GOT3 (cell line): ENCODE measurements around the gene DLG4.

Source experiments
- DNase-seq: peaks from one replicate; lab custom pipeline; 2025; ENCODE audit warnings: mixed read lengths; lab: John Stamatoyannopoulos, UW

The DLG4 gene

DNA sequence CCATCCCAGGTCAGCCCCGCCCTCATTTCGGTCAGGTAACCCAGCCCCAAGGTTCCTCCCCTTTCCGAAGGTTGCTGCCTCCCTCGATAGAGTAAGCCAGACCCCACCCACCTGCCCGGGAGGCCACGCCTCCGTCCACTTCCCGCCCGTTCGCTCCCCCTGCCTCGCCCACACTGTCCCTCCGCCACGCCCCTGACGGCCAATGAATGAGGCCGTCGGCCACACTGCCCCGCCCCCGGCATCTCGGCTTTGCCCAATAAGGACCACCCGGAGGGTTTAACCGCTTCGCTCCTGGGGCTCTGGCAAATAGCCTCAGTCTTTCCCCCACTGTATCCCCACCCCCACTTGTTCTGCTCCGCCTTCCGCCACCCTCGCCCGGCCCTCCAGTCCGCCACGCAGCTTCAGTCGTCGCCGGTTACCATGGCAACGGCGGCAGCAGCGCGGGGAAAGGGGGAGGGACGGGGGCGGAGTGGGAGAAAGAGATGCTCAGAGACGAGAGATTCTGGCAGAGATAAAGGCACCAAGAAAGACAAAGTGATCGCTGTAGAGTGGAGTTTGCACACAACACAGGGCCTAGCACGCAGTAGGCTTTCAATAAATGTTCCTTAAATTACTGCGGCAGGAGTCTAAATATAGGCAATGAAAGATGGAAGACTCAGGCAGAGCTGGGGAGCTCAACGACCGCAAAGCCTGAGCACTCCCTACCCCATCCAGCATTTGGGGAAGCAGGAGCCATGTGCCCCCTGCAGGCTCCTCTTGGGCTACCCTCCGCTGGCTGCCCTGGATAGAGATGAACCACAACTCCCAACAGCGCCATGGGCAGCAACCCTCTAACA is 5.1 kb downstream of the DLG4 start:
- peak; percentile 77 for DNase-seq

DNA sequence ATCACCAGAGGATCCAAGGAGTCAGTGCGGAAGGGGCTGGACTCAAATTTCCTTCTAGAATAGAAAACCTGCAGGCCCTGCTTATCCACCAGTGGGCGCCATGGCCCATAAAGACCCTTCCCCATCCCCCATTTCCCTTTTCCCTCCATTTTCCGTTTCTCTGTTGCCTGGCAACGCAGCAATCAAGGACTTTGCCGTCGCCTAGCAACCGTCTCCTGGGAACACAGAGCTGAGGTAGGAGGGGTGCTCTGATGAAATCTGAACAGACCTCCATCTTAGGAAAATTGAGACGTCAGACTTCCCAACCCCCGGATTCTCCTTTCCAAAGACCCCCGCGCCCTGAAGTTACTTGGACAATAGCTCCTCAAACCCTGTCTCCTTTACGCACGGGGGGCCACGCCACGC is 5.7 kb downstream of the DLG4 start:
- DNase-seq: no peak

DNA sequence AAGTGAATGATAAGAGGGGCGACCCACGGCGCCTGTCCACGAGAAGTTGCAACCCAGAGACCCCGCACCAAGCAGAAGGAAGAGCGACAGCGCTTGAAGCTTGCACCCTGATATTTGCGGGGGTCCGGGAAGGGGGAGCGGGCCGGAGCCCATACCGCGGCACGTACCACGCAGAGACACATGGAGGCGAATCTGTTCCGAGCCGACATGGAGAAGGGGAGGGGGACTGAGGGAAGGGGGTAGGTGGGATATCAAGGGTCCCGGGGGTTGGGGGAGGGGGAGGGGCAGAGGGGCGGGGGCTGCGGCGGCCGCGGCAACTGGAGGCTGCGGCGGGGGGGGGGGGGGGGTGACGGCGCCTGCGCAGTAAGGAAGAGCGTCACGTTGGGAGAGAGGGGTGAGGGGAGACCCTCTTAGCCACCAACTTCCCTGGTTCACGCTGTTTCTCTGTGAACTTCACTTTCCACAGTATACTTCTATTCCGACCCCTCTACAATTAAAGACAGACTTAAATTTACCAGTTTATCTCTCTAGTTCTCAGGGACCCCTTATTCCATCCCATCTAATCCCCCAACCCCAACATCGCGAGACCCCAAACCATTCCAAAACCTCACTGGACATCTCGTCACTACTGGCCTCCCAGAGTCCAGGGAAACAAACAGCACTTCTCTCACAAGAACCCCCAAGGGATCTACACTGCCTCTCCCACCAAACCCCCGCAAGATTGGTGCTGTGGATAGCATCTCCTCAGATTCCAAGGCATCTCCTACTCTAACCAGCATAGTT is 8.0 kb downstream of the DLG4 start:
- DNase-seq: no peak

DNA sequence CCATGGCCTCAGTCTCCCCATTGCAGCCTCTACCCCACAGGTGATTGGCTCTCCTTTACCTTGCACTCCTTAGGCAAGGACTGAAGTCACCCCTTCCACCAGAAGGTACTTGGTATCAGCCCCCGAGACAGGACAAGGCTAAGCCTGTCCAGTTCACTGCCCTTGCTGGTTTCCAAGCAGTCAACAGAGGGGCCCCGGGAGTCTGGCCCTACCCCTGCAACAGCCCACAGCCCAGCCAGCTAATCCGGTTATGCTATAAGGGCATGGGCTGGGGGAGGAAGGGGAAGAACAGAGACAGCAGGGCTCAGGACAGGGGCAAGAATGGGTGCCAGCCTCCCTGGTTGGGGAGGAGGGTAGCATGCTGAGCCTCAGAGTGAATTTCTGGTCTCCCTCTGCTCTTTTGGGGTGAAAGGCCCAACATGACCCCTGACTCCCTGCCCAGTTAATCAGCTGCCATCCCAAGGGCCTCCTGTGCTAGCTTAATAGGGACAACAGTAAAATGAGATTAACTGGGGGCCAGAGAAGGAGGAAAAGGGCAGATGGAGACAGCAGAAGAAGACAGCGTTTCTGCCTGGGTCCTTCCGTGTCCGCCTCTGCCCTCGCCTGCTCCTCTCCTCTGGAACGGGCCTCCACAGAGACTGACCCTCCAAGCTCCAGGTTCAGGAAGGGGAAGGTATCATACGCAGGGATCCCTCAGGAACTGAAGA is 10.7 kb downstream of the DLG4 start:
- DNase-seq: no peak

DNA sequence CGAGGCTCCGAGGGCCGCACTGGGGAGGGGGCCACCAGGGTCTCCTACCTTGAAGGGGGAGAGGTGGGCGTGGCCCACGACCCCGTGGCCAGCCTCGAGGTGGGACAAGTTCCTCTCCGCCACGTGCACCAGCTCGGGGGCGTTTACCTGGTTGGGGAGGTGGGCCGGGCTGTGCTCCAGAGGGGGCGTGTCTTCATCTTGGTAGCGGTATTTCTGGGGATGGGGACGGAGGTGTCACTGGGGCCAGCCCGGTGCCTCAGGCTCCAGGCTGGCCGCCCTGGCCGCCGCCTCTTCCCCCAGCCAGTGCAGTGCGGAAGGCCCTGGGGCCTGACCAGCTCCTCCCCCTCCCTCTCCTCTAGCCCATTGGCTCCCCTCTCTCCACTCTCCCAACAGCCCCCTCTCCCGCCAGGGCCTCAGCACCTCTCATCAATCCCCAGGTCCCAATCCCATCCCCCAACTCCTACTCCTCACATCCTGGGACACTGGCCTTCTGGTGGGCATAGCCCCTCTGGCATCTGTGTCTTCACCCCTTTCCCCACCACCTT is 11.5 kb downstream of the DLG4 start:
- no peak for DNase-seq

DNA sequence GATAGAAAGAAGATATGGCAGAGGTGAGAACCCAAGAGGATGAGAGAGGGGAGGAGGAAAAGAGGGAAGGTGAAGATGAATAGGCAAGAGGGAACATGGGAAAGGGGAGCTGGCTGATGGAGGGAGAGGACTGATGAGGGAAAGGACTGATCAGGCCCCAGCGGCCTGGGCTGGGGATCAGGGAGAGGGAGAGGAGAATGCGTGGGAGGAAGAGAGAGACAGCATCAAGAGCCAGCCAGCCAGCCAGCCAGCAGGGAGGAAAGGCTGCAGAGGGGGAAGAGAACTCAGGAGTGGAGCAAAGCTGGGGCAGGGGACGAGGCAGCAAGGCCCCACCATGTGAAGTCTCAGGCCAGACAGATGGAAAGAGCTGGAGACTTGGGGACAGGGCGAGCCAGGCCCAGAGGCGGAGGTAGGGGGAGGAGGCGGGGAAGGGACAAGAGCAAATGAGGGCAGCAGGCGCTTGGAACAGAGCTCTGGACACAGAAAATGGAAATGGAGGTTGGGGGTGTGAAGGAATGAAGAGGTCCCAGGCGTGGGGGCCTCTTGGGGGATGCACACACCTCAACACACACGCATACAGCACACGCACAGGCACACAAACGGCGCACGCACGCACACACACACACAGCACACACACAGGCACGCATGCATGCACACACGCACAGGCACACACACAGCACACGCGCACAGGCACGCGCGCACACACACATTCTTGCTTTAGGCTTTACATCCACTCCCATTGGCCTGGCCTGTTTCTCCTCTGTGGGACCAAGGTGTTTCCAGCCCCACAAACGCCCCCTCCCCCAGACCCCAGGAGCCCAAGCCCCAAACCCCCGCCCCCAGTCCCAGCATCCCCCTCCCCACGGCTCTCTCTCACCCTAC is 12.3 kb downstream of the DLG4 start:
- no peak for DNase-seq

DNA sequence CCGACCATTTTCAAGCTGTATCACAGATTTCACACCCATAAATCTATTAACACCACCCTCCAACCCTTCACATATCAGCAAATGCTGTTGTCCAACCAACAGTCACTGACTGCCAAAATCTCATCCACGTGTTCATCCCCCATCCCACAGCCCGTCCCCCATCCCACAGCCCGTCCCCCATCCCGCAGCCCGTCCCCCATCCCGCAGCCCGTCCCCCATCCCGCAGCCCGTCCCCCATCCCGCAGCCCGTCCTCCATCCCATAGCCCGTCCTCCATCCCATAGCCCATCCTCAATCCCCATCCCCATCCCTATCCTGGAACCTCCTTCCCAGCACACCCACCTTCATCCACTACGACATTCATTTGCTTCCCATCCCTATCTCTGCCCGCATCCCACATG is 14.1 kb downstream of the DLG4 start:
- DNase-seq: no peak

DNA sequence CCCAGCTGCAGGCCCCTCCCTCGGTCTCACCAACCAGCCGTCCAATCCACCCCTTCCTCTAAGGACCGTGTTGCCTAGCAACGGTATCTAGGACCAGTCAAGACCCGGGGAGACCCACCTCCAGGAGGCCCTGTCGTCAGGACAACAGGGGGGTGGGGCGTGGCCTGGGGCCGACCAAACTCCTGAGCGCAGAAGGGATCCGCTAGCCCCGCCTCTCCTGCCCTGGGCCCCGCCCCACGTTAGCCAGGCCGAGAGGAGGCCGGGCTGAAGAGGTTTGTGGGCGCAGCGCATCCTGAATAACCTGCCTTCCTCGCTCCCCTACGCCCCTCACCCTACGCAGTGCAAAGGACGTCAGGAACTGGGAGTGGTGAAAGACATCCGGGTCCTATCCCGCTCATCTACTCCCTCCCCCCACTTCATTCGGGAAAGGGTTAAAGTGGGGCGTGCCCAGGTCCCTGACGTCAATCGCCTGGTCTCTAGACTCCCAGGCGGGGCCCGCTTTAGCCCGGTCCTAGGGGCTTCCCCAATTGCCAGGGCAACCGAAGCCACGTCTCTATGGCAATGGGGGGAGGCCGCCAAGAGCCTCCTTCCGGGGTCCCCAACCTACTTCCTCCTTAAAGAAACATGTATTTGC is 14.7 kb downstream of the DLG4 start:
- no peak for DNase-seq

DNA sequence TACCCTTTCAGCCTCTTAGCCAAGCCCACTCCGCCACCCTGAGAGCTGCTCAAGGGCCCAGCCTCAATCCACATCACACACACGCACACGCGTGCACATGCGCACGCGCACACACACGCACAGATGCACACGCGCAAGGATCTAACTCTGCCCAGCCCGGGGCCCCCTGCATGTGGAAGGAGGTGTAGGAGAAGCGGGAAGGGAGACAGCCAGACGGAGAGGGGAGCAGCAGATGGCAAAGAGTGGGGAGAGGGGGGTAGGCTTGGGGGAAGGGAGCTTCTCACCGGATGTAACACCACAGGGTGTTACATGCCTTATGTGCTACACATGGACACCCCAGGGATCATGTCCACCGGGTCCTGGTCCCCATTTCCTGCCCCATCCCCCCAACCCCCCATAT is 15.3 kb downstream of the DLG4 start:
- no peak for DNase-seq

DNA sequence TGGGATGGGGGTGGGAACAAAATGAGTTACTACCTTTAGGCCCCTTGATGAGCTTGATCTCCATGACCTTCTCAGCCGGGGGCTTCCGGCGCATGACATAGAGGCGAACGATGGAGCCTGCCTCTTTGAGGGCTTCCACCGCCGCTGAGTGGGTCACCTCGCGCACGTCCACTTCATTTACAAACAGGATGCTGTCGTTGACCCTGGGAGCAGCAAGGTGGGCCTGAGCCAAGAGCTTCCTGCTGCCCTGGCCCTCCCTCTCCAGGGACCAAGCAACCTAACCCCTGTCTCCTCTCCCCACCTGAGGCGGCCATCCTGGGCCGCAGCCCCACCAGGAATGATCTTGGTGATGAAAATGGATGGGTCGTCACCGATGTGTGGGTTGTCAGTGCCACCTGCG is 16.2 kb downstream of the DLG4 start:
- no peak for DNase-seq

DNA sequence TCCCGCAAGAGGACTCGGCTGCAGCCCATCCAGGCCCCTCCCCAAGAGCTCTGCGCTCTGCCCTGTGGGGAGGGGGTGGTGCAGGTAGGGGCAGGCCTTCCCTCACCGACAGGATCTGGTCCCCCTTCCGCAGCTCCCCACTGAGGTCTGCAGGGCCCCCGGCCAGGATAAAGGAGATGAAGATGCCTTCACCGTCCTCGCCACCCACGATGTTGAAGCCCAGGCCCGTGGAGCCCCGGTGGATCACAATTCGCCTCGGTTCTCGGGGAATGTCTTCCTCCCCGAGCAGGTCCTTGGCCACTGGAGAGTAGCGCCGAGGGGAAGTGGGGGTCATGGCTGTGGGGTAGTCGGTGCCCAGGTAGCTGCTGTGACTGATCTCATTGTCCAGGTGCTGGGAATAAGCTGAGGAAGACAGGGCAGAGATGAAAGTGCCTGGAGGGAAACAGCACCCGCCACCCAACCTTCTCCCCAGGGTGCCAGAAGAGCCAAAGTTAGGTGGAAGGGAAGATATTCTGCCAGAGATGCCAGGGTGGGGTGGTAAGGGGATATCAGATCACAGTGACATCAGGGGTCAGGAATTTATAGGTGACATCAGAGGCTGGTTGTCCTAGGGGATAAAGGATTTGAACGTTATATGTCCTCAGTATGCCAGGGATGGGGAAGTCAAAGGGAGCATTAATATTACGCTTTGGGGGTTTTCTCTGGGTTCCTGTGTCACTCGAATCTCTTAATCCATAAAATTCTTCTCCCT is 22.8 kb downstream of the DLG4 start:
- DNase-seq: no peak

DNA sequence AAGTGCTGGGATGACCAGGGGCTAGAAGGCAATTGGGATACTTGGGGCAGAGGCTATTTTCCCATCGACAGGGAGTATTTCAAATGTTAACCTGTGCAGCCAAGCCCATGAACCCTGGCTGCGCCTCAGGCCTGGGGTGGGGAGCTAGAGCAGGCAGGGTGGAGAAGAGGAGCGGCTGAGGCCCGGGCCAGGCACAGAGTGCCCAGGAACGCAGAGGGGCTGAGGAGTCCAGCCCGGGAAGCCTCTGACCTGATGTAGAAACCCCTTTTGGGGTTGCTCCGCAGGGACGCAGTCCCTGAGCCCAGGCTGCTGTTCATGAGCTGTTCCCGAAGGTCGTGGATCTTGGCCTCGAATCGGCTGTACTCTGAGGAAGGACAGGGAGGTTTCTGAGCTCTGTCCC is 23.7 kb downstream of the DLG4 start:
- no peak for DNase-seq

DNA sequence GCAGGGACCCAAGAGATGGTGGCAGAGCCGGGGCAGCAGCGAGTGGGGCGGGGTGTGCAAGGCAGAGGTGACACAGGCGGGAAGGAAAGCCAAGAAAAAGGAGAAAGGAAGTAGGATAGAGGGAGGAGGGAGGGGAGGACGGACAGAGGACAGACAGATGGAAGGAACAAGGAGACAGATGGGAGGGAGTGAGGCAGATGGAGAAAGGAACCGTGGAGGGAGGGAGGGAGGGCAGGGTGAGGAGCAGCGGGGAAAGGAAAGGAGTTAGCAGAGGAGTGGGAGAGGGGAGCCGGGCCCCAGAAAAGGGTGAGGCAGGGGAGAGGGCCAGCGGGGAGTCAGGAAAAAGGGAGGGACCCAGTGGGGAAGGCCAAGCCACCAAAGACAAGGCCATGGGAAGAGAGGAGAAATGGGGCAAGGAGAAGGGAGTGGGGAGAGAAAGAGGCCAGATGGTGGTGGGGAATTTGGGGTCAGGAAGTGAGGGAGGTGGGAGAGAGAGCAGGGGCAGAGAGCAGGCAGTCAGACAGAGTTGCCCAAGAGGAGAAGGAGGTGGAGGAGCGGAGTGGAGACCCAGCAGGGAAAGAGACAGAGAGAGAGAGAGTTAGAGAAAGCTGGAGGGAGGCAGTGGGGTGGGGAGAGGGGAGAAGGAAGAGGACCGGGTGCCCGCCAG is 27.2 kb downstream of the DLG4 start:
- no peak for DNase-seq

DNA sequence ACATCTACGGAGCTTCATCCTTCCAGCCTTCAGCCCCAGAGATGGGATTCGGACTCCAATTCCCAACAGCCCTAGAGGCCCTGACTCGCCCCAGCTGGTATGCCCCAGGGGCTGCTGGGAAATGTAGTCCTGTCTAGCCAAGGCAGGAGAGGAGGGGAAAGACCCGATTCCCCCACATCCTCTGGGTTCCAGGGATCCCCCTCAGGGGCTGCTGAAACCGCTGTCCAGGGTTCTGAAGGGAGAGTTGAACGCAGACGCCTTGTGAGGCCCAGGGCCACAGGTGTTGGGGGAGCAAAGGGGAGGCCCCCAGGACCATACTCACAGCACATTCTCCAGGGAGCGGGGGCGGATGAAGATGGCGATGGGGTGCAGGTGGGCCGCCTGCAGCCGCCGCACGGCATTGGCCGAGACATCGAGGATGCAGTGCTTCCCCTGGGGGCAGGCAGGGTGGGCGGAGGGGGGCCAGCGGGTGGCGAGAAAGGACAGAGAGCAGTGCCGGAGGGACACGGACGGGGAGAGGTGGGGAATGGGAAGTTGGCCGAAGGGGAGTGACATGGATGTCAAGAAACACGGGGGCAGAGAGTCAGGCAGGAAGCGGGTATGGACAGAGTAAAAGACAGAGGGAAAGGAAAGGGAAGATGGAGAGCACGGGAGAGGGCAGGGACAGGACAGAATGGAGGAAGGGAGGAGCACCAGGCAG is 27.9 kb downstream of the DLG4 start:
- no peak for DNase-seq

DNA sequence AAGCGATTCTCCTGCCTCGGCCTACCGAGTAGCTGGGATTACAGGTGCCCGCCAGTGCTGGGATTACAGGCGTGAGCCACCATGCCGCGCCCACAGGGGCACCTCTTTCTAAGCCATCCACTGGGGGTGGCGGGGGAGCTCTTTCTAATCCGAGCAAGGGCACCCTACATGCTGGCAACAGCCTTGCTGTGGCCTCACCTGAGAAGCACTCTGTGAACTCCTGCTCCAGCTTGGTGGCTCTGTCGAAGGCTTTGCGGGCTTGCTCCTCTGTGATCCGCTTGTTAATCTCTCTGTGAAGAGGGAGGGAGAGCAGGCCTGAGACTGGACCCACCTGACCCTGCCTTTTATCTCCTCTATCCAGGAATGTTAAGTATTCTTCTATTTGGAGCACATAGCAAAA is 28.6 kb downstream of the DLG4 start:
- DNase-seq: no peak

DNA sequence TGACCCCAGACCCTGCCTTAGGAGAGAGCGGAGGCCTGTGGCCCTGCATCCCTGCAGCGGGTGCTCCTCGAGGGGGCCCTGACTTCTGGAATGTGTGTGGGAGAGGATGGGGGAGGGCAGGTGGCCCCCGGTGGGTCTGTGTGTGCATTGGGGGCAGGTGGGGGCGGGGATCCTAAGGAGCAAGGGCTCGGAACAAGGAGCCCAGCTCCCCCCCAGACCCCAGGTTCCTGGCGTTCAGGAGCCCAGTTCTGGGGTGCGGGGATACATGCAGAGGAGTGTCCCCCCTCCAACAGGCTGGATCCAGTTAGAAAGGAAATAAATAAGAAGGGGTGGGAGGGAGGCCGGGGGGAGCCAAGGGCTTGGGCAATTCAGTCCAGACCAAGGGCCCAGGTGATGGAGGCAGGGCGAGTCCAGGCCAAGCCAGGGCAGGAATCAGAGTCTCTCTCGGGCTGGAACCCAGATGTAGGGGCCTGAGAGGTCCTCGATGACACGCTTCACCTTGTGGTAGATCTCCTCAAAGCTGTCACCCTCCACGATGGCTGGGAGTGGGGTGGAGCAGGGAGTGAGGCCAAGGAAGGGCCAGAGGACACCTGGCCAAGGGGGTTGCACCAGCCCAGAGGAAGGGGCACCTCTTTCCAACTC is 29.2 kb downstream of the DLG4 start:
- no peak for DNase-seq

DNA sequence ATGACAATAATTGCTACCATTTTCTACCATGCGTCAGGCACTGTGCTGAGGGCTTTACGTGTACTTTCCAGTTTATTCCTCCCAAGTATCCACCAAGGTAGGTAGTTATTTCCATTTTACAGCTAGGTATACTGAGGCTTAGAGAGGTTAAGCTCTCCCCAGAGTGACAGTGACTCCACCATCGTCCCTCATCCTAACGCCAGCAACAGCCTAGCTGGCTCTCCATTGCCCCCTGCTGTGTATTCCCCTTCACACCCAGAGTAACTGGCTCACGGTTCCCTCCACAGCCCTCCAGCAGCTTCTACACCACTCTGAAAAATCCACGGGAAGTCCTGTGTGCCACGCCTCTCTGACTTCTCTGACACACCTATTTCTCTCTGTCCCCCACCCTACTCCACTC is 33.4 kb downstream of the DLG4 start:
- no peak for DNase-seq

DNA sequence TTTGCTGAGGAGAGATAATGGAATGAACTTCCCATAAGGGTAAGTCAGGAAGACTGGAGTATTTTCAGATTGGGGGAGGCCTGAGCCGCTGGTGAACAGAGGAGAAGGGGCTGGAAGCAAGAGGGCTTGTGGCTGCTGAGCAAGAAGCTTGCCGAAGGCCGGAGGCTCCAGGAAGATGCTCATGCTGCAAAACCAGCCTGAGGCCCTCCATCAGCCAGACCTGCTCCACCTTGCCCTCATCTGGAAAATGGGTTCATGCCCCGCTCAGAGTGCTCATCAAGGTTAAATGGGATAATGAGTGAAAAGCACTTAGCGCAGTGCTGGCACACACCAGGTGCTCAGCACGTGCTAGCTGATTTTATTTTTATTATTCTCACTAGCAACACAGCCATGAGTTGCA is 35.0 kb downstream of the DLG4 start:
- DNase-seq: no peak

DNA sequence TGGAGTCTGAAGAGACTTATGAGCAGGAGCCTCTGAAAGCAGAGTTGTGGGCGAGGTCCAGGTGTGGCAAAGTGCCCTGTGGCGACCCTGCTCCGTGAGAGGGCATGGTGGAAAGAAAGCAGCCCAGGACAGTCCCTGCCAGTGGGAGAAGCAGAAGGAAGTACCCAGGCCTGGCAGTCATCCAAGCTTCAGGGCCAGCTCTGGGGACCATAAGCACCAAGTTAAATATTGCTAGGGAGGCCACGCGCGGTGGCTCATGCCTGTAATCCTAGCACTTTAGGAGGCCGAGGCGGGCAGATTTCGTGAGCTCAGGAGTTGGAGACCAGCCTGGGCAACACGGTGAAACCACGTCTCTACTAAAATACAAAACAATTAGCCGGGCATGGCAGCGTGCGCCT is 35.5 kb downstream of the DLG4 start:
- DNase-seq: no peak
